ENCODE data around the gene DNAH6. TPM values are rescaled to one million over a fixed set of nuclear protein-coding genes. Genes with fewer than 3 reads are reported as not detected.

The DNAH6 gene
- total RNA-seq, 1 donor from 2014 or later = 2.6 TPM

DNA sequence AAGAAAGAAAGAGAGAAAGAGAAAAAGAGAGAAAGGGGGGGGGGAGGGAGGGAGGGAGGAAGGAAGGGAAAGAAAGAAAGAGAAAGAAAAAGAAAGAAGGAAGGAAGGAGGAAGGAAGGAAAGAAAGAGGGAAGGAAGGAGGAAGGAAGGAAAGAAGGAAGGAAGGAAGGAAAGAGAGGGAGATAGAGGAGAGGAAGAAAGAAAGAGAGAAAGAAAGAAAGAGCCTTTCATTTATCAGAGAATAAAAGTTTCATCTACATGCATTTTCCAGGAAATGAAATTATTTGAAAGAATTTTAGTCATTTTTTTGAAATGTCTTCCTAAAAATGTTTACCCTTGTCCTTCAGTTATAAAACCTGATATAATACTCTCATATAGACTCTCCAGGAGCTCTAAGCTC lies 192.1 kb downstream of the DNAH6 start:
- H3K9me3 Mint-ChIP-seq = no peaks in the 10 kb centered on the region
- Histone ChIP-seq H2AFZ (replicated peaks) (no peak overlapping the region), H3K4me2 (no peak overlapping the region), H3K4me3 (no peak overlapping the region), H3K36me3 (no peaks in the 10 kb centered on the region), H3K79me2 (ENCODE audit: low read depth) (no peaks in the 10 kb centered on the region), H3K4me1 (peaks cover 3% of the 10 kb centered on the region), H3K9me3 (ENCODE audit: low read depth) (no peaks in the 10 kb centered on the region), H4K20me1 (ENCODE audit: low read depth) (no peaks in the 10 kb centered on the region), H3K9ac (no peak overlapping the region), H3K27me3 (no peaks in the 10 kb centered on the region), H3K27ac (no peak overlapping the region), H3F3A (ENCODE audit: low read depth) (no peaks in the 10 kb centered on the region)
- H3K27ac Mint-ChIP-seq = no peak overlapping the region
- H3K36me3 Mint-ChIP-seq = no peaks in the 10 kb centered on the region
- H3K4me3 Mint-ChIP-seq = no peak overlapping the region
- TF ChIP-seq, protein P1, sequence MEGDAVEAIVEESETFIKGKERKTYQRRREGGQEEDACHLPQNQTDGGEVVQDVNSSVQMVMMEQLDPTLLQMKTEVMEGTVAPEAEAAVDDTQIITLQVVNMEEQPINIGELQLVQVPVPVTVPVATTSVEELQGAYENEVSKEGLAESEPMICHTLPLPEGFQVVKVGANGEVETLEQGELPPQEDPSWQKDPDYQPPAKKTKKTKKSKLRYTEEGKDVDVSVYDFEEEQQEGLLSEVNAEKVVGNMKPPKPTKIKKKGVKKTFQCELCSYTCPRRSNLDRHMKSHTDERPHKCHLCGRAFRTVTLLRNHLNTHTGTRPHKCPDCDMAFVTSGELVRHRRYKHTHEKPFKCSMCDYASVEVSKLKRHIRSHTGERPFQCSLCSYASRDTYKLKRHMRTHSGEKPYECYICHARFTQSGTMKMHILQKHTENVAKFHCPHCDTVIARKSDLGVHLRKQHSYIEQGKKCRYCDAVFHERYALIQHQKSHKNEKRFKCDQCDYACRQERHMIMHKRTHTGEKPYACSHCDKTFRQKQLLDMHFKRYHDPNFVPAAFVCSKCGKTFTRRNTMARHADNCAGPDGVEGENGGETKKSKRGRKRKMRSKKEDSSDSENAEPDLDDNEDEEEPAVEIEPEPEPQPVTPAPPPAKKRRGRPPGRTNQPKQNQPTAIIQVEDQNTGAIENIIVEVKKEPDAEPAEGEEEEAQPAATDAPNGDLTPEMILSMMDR (IDR thresholded peaks at IDR 0.05) = no peak
- TF ChIP-seq EZH2phosphoT487 (IDR thresholded peaks at IDR 0.05) (no peak), EZH2 (IDR thresholded peaks at IDR 0.05) (no peak)
- no peaks in the 10 kb centered on the region for H3K27me3 Mint-ChIP-seq (ENCODE audit: insufficient read depth, low read depth)
- no peak for DNase-seq (ENCODE audit: low spot score)
- H3K4me1 Mint-ChIP-seq = peaks cover 3% of the 10 kb centered on the region

DNA sequence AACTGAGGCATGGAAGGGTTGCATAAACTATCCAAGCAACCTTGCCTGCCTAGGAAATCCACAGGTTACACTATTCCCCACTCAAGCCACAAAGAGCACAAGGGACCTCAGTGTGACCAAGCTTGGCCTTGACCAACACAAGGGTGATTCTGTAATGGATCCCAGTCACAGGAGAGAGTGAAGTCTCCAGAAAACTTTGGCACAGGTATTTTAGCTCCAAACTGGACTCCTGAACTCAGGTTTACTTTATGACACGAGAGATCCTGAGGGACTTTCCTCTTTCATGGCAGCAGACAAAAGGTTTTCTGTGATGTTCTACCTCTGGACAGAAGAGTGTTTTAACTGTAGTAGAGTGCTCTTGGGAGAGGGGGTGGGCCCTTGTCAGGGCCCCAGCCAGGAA lies 195.4 kb downstream of the DNAH6 start:
- Mint-ChIP-seq H3K36me3 (no peaks in the 10 kb centered on the region), H3K9me3 (no peaks in the 10 kb centered on the region), H3K27me3 (ENCODE audit: insufficient read depth, low read depth) (no peaks in the 10 kb centered on the region), H3K27ac (no peak overlapping the region), H3K4me1 (peaks cover 3% of the 10 kb centered on the region), H3K4me3 (no peak overlapping the region)
- H3K9me3 ChIP-seq (ENCODE audit: low read depth) = no peaks in the 10 kb centered on the region
- H3K79me2 ChIP-seq (ENCODE audit: low read depth) = no peaks in the 10 kb centered on the region
- H3K36me3 ChIP-seq = no peaks in the 10 kb centered on the region
- no peak for TF ChIP-seq EZH2phosphoT487 (IDR thresholded peaks at IDR 0.05)
- TF ChIP-seq, protein P1 (IDR thresholded peaks at IDR 0.05) = no peak
- no peak for TF ChIP-seq EZH2 (IDR thresholded peaks at IDR 0.05)
- H3K4me1 ChIP-seq = peaks cover 3% of the 10 kb centered on the region
- H2AFZ ChIP-seq (replicated peaks) = no peak overlapping the region
- no peak overlapping the region for H3K27ac ChIP-seq
- H4K20me1 ChIP-seq (ENCODE audit: low read depth) = no peaks in the 10 kb centered on the region
- no peak overlapping the region for H3K9ac ChIP-seq
- no peaks in the 10 kb centered on the region for H3K27me3 ChIP-seq
- DNase-seq (ENCODE audit: low spot score) = no peak
- H3K4me3 ChIP-seq = no peak overlapping the region
- no peaks in the 10 kb centered on the region for H3F3A ChIP-seq (ENCODE audit: low read depth)
- H3K4me2 ChIP-seq = no peak overlapping the region

DNA sequence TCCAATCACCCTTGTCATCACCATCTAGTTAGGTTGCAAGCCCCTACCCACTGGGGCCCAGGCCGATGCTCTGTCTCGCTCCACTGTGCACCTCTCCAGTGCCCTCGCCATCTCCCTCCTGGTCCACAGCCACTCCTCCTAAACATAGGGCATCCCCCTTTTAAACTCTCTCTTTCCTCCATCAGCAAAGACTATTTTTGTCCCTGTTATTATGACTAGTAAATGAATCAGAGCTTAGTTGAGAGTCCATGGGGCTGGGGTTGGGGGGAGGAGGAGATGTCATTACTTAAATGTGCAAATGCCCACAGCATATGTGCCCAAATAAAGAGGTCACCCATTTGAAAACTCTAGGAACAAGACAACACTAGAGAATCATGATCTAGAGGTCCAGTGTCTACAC lies 197.1 kb downstream of the DNAH6 start:
- no peak overlapping the region for H2AFZ ChIP-seq (replicated peaks)
- H3K4me3 ChIP-seq = no peak overlapping the region

More for the DNA sequence above, 197.1 kb downstream of the DNAH6 start:
- Histone ChIP-seq H3K27ac (no peak overlapping the region), H3K4me1 (no peaks in the 10 kb centered on the region), H3K79me2 (ENCODE audit: low read depth) (no peaks in the 10 kb centered on the region), H3K27me3 (no peaks in the 10 kb centered on the region), H3K9me3 (ENCODE audit: low read depth) (no peaks in the 10 kb centered on the region), H3K36me3 (no peaks in the 10 kb centered on the region), H3K4me2 (no peak overlapping the region), H4K20me1 (ENCODE audit: low read depth) (no peaks in the 10 kb centered on the region), H3F3A (ENCODE audit: low read depth) (no peaks in the 10 kb centered on the region), H3K9ac (no peak overlapping the region)
- Mint-ChIP-seq H3K4me1 (no peaks in the 10 kb centered on the region), H3K27ac (no peak overlapping the region), H3K36me3 (no peaks in the 10 kb centered on the region), H3K9me3 (no peaks in the 10 kb centered on the region), H3K4me3 (no peak overlapping the region), H3K27me3 (ENCODE audit: insufficient read depth, low read depth) (no peaks in the 10 kb centered on the region)
- TF ChIP-seq EZH2phosphoT487 (IDR thresholded peaks at IDR 0.05) (no peak), EZH2 (IDR thresholded peaks at IDR 0.05) (no peak)
- TF ChIP-seq, protein P1 (IDR thresholded peaks at IDR 0.05) = no peak
- DNase-seq (ENCODE audit: low spot score) = no peak

Measured in neural progenitor cell (in vitro differentiated cells).